GM12878 (cell line): Measurements from ENCODE around the gene EFCC1. TPM values are rescaled to one million over a fixed set of nuclear protein-coding genes. Genes with fewer than 3 reads are reported as not detected.

Experiments
- ATAC-seq: fragments of 200-7000 bp; cut with Tn5 transposase; 3 replicates; pipeline ENCODE4 v1.9.1; 2020; ENCODE audit warnings: mild to moderate bottlenecking, moderate library complexity
- BruUV-seq: library from RNA; stranded (reverse); fragments of 400-500 nt; replicated peaks from 2 replicates; lab custom pipeline; 2021; lab: Mats Ljungman, UMichigan
- CTCF ChIA-PET: fragments of 300-600 bp; sonication (Branson Sonifier 250); formaldehyde crosslinking; extraction: SDS; loops from one replicate; lab custom pipeline; 2021; ENCODE audit warnings: inconsistent platforms; lab: Yijun Ruan, JAX
- POLR2A ChIA-PET: fragments of 350-600 bp; formaldehyde crosslinking; extraction: SDS; loops from one replicate; lab custom pipeline; 2021; ENCODE audit warnings: inconsistent platforms; lab: Charles Lee
- RAD21 ChIA-PET: fragments of 300-600 bp; sonication (Branson Sonifier 250); formaldehyde crosslinking; loops from one replicate; lab custom pipeline; 2023; ENCODE audit warnings: antibody characterized with exemption; ENCODE audit not compliant: unreplicated experiment; lab: Charles Lee
- SMC1A ChIA-PET: fragments of 300-600 bp; sonication (Branson Sonifier 250); formaldehyde crosslinking; loops from one replicate; lab custom pipeline; 2023; ENCODE audit not compliant: unreplicated experiment, uncharacterized antibody; lab: Charles Lee
- DNase-seq: peaks from one replicate; pipeline ENCODE4 v3.0.0-alpha.2; 2011; ENCODE audit warnings: low read depth, low spot score
- FAIRE-seq: peaks from 3 replicates; lab custom pipeline; 2011; peaks lifted over from hg19 to GRCh38; lab: Jason Lieb, UNC
- H2AFZ ChIP-seq: 2 replicates; pipeline ENCODE4 v1.6.0; 2011; ENCODE audit warnings: low read depth, low read length, control low read depth; ENCODE audit not compliant: control insufficient read depth
- H3K27ac ChIP-seq: 2 replicates; pipeline ENCODE4 v1.5.1; 2011; ENCODE audit warnings: control low read depth; ENCODE audit not compliant: control insufficient read depth, insufficient read depth
- H3K27me3 ChIP-seq, 2 experiments: replicated peaks in 1 of 2; 2 replicates each; pipeline versions ENCODE4 v1.6.0 to v1.6.1; 2011; ENCODE audit warnings: low read length in 1 of 2; ENCODE audit not compliant: control insufficient read depth in 2 of 2, insufficient read depth in 2 of 2
- H3K36me3 ChIP-seq, 2 experiments: 2 replicates each; pipeline ENCODE4 v1.5.1; 2011; ENCODE audit warnings: low read length in 1 of 2; ENCODE audit not compliant: control insufficient read depth in 2 of 2, insufficient read depth in 2 of 2
- H3K4me1 ChIP-seq: 2 replicates; pipeline ENCODE4 v1.6.1; 2011; ENCODE audit warnings: mild to moderate bottlenecking, low read length, moderate library complexity, mixed read lengths; ENCODE audit not compliant: control insufficient read depth, insufficient read depth
- H3K4me2 ChIP-seq: 2 replicates; pipeline ENCODE4 v1.6.0; 2011; ENCODE audit warnings: control low read depth; ENCODE audit not compliant: control insufficient read depth, insufficient read depth
- H3K4me3 ChIP-seq: fragments of 200-600 bp; sonication (generic); 2 replicates; pipeline ENCODE4 v1.5.1; 2016
- H3K79me2 ChIP-seq: 2 replicates; pipeline ENCODE4 v1.6.0; 2011; ENCODE audit warnings: low read length; ENCODE audit not compliant: control insufficient read depth, insufficient read depth
- H3K9ac ChIP-seq: 2 replicates; pipeline ENCODE4 v1.8.0; 2011; ENCODE audit warnings: low read length, control low read depth, mixed read lengths; ENCODE audit not compliant: control insufficient read depth, insufficient read depth
- H3K9me3 ChIP-seq: replicated peaks from 3 replicates; pipeline ENCODE4 v1.5.1; 2011; ENCODE audit warnings: mild to moderate bottlenecking, low read length; ENCODE audit not compliant: control insufficient read depth, insufficient read depth
- H4K20me1 ChIP-seq: 2 replicates; pipeline ENCODE4 v1.6.0; 2011; ENCODE audit not compliant: control insufficient read depth, insufficient read depth
- BACH1 ChIP-seq: fragments of 450-650 bp; IDR thresholded peaks from 2 replicates; pipeline ENCODE4 v1.6.1; 2017; ENCODE audit warnings: mild to moderate bottlenecking, borderline replicate concordance
- CBX5 ChIP-seq: sonication (generic); IDR thresholded peaks from 2 replicates; pipeline ENCODE4 v1.6.1; 2016; ENCODE audit warnings: low read depth, moderate library complexity, mild to moderate bottlenecking, inconsistent platforms
- ESRRA ChIP-seq: IDR thresholded peaks from 2 replicates; pipeline ENCODE4 v1.6.1; 2012; ENCODE audit warnings: mild to moderate bottlenecking, low read length, improper control_type of control experiment
- FOXK2 ChIP-seq: fragments of 450-650 bp; IDR thresholded peaks from 2 replicates; pipeline ENCODE4 v1.6.1; 2017; ENCODE audit warnings: mild to moderate bottlenecking, moderate library complexity
- KAT2A ChIP-seq: conservative IDR thresholded peaks from 2 replicates; pipeline ENCODE4 v1.6.1; 2011; ENCODE audit warnings: low read depth, low read length; ENCODE audit not compliant: control insufficient read depth
- MXI1 ChIP-seq: fragments of 150-350 bp; IDR thresholded peaks from 2 replicates; pipeline ENCODE4 v1.6.1; 2011; ENCODE audit warnings: low read depth, mild to moderate bottlenecking, inconsistent platforms, low read length, improper control_type of control experiment
- NFXL1 ChIP-seq: fragments of 450-650 bp; IDR thresholded peaks from 2 replicates; pipeline ENCODE4 v1.6.1; 2017; ENCODE audit warnings: antibody characterized with exemption, mild to moderate bottlenecking, borderline replicate concordance
- NR2C1 ChIP-seq: fragments of 450-650 bp; IDR thresholded peaks from 2 replicates; pipeline ENCODE4 v1.6.1; 2017; ENCODE audit warnings: antibody characterized with exemption, mild to moderate bottlenecking, moderate library complexity
- RUNX3 ChIP-seq: IDR thresholded peaks from 2 replicates; pipeline ENCODE4 v1.6.1; 2012; ENCODE audit warnings: low read length, inconsistent platforms
- TCF3 ChIP-seq: IDR thresholded peaks from 2 replicates; pipeline ENCODE4 v1.6.1; 2012; ENCODE audit warnings: low read depth, mild to moderate bottlenecking, low read length, borderline replicate concordance; ENCODE audit not compliant: insufficient read depth
- ZNF217 ChIP-seq: fragments of 450-650 bp; IDR thresholded peaks from 2 replicates; pipeline ENCODE4 v1.6.1; 2017; ENCODE audit warnings: antibody characterized with exemption, mild to moderate bottlenecking
- WGBS: methylation state at CpG from one replicate; pipeline ENCODE4 v1.1.6; 2016; ENCODE audit warnings: low lambda C conversion rate; ENCODE audit not compliant: insufficient replicate concordance, insufficient coverage; ENCODE audit errors: missing lambda C conversion rate; 5-methylcytosine and 5-hydroxymethylcytosine counted together
- in situ Hi-C: fragments of 300-500 bp; cut with MboI; formaldehyde crosslinking; loops from 9 replicates; pipeline ENCODE4 v1.14.3; 2018; ENCODE audit warnings: mixed read lengths
- intact Hi-C: fragments of 100-400 bp; cut with micrococcal nuclease; formaldehyde crosslinking; loops from one replicate; pipeline ENCODE4 v1.14.2; 2022; ENCODE audit not compliant: unreplicated experiment
- polyA plus RNA-seq, 11 experiments: library from polyadenylated mRNA; depleted of rRNA in 4 of 11; unstranded in 6 of 11; stranded (reverse) in 5 of 11; fragments of >200 nt; fragmentation: Nextera tagmentation in 4 of 11; fragmentation: Illumina TruSeq in 1 of 11; extraction: Ambion mirVana in 4 of 11; extraction: Trizol in 1 of 11; gene quantifications; 1 replicate in 1 of 11; 2 replicates in 10 of 11; pipeline versions ENCODE4 v1.2.1 to v1.2.3, GENCODE V29; 2011 to 2016; ENCODE audit warnings: inconsistent platforms in 2 of 11, missing spikeins in 2 of 11, low read depth in 1 of 11
- total RNA-seq, 4 experiments: library from RNA; depleted of rRNA in 3 of 4; stranded (reverse); fragments of >200 nt in 3 of 4; fragmentation: Illumina TruSeq in 1 of 4; extraction: Trizol in 1 of 4; gene quantifications; 2 replicates each; pipeline versions ENCODE4 v1.2.1 to v1.2.3, GENCODE V29; 2013 to 2021
- TF ChIP-seq, protein P1 (sequence below): fragments of 450-650 bp; formaldehyde crosslinking; IDR thresholded peaks from 2 replicates; pipeline ENCODE4 v1.4.0; 2020; ENCODE audit warnings: mild to moderate bottlenecking, moderate library complexity
- TF ChIP-seq, protein P2 (sequence below): IDR thresholded peaks from 2 replicates; pipeline ENCODE4 v1.6.1; 2011; ENCODE audit warnings: low read depth, mild to moderate bottlenecking, low read length, moderate library complexity, borderline replicate concordance; ENCODE audit errors: extremely low read depth
- TF ChIP-seq, protein P3 (sequence below): fragments of 450-650 bp; IDR thresholded peaks from 2 replicates; pipeline ENCODE4 v1.6.1; 2017; ENCODE audit warnings: low read depth, mild to moderate bottlenecking, moderate library complexity
- TF ChIP-seq, protein P4 (sequence below): IDR thresholded peaks from 2 replicates; pipeline ENCODE4 v1.6.1; 2011; ENCODE audit warnings: low read depth, low read length, improper control_type of control experiment, borderline replicate concordance
- TF ChIP-seq, protein P5 (sequence below): fragments of 450-650 bp; conservative IDR thresholded peaks from 2 replicates; pipeline ENCODE4 v1.6.1; 2017; ENCODE audit warnings: mild to moderate bottlenecking, moderate library complexity

EFCC1 gene
- total and polyA plus RNA-seq, 10 of the 15 experiments (the other 5 are each of a cell fraction or from before 2014, with no cell fraction given): not detected

DNA sequence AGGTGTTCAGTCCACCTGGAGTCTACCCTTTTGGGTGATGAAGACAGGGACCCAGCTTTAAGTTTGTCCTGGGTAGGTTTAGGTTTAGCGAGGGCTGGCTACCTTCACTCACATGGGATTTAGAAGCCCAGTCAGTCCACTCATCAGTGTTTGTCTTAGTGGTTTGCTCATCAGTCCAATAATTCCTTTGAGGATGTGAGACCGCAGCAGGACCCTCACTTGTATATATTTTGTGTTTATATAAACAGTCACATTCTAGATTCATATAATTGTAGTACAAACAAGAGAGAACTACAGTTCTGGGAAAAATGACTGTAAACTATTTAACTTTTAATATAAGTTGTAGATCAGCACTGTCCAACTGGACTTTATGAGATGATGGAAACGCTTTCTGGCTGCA, 18.2 kb downstream of the EFCC1 start:
- intact Hi-C loops: no loop called here
- no peak for ATAC-seq
- Histone ChIP-seq H3K4me3 (no peak overlapping the region), H3K79me2 (no peaks in the 10 kb centered on the region), H3K4me1 (peaks cover 19% of the 10 kb centered on the region), H3K36me3 (no peaks in the 10 kb centered on the region), H3K27ac (no peak overlapping the region), H2AFZ (no peak overlapping the region), H3K27me3 (peaks cover 0 to 4% of the 10 kb centered on the region in 2 experiments; a peak in 1 of 4 replicates), H3K4me2 (no peak overlapping the region), H3K9me3 (no peaks in the 10 kb centered on the region), H4K20me1 (no peaks in the 10 kb centered on the region), H3K9ac (no peak overlapping the region)
- ChIA-PET SMC1A (interaction anchor here (0.5 to 1.6 kb wide), 3 partner anchors 46 to 159 kb away, joined by 3 to 4 read pairs (median 3); no protein-coding TSS in a partner anchor), RAD21 (interaction anchor here (0.6 to 1.3 kb wide), 3 partner anchors 10 to 491 kb away, joined by 3 to 4 read pairs (median 4); no protein-coding TSS in a partner anchor), CTCF (interaction anchor here (1.1 to 4.0 kb wide), 2 partner anchors 9 to 49 kb away, joined by 3 to 32 read pairs; no protein-coding TSS in a partner anchor), POLR2A (interaction anchor here (0.6 kb wide), 1 partner anchor 276 kb away, joined by 4 read pairs; no protein-coding TSS in a partner anchor)
- FAIRE-seq: no peak
- no TSS peak for BruUV-seq
- no peak for DNase-seq
- WGBS: 76% methylated on average over 3 of the region's 3 CpGs
- in situ Hi-C loops: no loop called here
- TF ChIP-seq, protein P1, sequence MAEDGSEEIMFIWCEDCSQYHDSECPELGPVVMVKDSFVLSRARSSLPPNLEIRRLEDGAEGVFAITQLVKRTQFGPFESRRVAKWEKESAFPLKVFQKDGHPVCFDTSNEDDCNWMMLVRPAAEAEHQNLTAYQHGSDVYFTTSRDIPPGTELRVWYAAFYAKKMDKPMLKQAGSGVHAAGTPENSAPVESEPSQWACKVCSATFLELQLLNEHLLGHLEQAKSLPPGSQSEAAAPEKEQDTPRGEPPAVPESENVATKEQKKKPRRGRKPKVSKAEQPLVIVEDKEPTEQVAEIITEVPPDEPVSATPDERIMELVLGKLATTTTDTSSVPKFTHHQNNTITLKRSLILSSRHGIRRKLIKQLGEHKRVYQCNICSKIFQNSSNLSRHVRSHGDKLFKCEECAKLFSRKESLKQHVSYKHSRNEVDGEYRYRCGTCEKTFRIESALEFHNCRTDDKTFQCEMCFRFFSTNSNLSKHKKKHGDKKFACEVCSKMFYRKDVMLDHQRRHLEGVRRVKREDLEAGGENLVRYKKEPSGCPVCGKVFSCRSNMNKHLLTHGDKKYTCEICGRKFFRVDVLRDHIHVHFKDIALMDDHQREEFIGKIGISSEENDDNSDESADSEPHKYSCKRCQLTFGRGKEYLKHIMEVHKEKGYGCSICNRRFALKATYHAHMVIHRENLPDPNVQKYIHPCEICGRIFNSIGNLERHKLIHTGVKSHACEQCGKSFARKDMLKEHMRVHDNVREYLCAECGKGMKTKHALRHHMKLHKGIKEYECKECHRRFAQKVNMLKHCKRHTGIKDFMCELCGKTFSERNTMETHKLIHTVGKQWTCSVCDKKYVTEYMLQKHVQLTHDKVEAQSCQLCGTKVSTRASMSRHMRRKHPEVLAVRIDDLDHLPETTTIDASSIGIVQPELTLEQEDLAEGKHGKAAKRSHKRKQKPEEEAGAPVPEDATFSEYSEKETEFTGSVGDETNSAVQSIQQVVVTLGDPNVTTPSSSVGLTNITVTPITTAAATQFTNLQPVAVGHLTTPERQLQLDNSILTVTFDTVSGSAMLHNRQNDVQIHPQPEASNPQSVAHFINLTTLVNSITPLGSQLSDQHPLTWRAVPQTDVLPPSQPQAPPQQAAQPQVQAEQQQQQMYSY (CRISPR knock-in tag): no peak
- TF ChIP-seq, protein P2, sequence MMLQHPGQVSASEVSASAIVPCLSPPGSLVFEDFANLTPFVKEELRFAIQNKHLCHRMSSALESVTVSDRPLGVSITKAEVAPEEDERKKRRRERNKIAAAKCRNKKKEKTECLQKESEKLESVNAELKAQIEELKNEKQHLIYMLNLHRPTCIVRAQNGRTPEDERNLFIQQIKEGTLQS: no peak
- TF ChIP-seq CBX5 (no peak), ESRRA (no peak), RUNX3 (no peak), NFXL1 (no peak), TCF3 (no peak), KAT2A (no peak), NR2C1 (no peak), ZNF217 (no peak), MXI1 (no peak), FOXK2 (no peak), BACH1 (no peak)
- TF ChIP-seq, protein P3, sequence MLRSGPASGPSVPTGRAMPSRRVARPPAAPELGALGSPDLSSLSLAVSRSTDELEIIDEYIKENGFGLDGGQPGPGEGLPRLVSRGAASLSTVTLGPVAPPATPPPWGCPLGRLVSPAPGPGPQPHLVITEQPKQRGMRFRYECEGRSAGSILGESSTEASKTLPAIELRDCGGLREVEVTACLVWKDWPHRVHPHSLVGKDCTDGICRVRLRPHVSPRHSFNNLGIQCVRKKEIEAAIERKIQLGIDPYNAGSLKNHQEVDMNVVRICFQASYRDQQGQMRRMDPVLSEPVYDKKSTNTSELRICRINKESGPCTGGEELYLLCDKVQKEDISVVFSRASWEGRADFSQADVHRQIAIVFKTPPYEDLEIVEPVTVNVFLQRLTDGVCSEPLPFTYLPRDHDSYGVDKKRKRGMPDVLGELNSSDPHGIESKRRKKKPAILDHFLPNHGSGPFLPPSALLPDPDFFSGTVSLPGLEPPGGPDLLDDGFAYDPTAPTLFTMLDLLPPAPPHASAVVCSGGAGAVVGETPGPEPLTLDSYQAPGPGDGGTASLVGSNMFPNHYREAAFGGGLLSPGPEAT: no peak
- TF ChIP-seq, protein P4, sequence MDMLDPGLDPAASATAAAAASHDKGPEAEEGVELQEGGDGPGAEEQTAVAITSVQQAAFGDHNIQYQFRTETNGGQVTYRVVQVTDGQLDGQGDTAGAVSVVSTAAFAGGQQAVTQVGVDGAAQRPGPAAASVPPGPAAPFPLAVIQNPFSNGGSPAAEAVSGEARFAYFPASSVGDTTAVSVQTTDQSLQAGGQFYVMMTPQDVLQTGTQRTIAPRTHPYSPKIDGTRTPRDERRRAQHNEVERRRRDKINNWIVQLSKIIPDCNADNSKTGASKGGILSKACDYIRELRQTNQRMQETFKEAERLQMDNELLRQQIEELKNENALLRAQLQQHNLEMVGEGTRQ: no peak
- TF ChIP-seq, protein P5, sequence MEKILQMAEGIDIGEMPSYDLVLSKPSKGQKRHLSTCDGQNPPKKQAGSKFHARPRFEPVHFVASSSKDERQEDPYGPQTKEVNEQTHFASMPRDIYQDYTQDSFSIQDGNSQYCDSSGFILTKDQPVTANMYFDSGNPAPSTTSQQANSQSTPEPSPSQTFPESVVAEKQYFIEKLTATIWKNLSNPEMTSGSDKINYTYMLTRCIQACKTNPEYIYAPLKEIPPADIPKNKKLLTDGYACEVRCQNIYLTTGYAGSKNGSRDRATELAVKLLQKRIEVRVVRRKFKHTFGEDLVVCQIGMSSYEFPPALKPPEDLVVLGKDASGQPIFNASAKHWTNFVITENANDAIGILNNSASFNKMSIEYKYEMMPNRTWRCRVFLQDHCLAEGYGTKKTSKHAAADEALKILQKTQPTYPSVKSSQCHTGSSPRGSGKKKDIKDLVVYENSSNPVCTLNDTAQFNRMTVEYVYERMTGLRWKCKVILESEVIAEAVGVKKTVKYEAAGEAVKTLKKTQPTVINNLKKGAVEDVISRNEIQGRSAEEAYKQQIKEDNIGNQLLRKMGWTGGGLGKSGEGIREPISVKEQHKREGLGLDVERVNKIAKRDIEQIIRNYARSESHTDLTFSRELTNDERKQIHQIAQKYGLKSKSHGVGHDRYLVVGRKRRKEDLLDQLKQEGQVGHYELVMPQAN: no peak
